Measurements from ENCODE around the gene LYL1.

DNA sequence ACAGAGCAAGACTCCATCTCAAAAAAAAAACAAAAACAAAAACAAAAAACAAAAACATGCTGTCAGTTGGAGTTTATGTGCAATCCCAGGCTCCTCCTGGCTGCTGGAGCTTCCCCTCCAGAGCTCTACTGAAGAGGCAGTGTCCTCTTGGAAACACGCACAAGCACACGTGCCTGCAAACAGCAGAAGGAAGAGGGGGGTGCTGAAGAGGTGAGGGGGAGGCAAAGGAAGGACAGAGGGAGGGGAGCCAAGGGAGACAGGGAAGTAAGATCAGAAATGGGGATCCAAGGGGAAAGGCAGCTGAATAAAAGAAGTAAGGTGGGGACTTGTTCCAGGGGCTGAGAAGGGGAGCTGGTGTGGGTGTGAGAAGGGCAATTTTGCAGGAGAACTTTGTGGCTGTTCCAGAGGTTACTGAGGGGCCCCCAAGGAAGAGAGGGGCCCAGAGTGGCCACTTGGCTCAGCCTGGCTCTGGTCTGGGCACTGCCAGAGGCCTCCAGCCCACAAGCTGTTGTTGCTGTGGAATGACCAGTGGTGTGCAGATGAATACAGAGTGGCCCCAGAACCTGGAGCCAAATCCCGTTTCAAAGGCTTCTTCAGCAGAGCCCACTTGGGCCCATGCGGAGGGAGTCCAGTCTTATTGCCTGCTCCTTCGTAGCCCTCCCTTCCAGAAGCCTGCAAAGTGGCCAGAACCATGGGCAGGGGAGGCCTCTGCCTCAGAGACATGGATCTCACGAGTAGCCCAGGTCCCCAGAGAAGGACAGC, 34.4 kb downstream of the LYL1 start:
- TF ChIP-seq, protein P1, sequence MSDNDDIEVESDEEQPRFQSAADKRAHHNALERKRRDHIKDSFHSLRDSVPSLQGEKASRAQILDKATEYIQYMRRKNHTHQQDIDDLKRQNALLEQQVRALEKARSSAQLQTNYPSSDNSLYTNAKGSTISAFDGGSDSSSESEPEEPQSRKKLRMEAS (IDR thresholded peaks at IDR 0.05; ENCODE audit: low read depth, low read length): no peak
- TF ChIP-seq, protein P2, sequence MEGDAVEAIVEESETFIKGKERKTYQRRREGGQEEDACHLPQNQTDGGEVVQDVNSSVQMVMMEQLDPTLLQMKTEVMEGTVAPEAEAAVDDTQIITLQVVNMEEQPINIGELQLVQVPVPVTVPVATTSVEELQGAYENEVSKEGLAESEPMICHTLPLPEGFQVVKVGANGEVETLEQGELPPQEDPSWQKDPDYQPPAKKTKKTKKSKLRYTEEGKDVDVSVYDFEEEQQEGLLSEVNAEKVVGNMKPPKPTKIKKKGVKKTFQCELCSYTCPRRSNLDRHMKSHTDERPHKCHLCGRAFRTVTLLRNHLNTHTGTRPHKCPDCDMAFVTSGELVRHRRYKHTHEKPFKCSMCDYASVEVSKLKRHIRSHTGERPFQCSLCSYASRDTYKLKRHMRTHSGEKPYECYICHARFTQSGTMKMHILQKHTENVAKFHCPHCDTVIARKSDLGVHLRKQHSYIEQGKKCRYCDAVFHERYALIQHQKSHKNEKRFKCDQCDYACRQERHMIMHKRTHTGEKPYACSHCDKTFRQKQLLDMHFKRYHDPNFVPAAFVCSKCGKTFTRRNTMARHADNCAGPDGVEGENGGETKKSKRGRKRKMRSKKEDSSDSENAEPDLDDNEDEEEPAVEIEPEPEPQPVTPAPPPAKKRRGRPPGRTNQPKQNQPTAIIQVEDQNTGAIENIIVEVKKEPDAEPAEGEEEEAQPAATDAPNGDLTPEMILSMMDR (IDR thresholded peaks at IDR 0.05; ENCODE audit: low read depth, low read length): no peak

Data from NB4 (cell line).